GM20000 (cell line): Measurements from ENCODE around the gene NGDN.

ENCODE experiments used
- DNase-seq: peaks from one replicate; pipeline ENCODE4 v3.0.0; 2012; ENCODE audit warnings: low spot score
- TF ChIP-seq, protein P1 (sequence below): IDR thresholded peaks from 2 replicates; pipeline ENCODE4 v1.5.1; 2012; ENCODE audit warnings: mild to moderate bottlenecking, control low read depth; ENCODE audit errors: extremely low read depth, missing control alignments

NGDN gene

DNA sequence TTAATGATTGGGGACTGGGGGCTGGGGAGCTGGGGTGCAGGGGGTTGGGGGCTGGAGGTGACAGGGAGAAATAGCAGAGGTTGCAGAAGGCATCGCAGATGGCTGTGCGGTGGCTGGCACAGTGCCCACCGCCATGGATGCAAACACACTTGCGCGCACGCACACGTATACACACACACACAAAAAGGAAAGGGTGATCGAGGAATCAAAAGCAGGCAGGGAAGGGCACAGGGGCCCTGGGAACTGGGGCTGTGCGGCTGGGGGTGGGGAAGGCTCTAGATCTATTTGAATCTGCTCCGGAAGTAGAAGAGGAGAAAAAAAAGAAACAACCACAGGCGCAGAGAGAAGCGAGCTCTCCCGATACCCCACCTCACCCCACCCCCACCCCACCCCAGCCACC, 42.7 kb downstream of the NGDN start:
- TF ChIP-seq, protein P1, sequence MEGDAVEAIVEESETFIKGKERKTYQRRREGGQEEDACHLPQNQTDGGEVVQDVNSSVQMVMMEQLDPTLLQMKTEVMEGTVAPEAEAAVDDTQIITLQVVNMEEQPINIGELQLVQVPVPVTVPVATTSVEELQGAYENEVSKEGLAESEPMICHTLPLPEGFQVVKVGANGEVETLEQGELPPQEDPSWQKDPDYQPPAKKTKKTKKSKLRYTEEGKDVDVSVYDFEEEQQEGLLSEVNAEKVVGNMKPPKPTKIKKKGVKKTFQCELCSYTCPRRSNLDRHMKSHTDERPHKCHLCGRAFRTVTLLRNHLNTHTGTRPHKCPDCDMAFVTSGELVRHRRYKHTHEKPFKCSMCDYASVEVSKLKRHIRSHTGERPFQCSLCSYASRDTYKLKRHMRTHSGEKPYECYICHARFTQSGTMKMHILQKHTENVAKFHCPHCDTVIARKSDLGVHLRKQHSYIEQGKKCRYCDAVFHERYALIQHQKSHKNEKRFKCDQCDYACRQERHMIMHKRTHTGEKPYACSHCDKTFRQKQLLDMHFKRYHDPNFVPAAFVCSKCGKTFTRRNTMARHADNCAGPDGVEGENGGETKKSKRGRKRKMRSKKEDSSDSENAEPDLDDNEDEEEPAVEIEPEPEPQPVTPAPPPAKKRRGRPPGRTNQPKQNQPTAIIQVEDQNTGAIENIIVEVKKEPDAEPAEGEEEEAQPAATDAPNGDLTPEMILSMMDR, result no peak

DNA sequence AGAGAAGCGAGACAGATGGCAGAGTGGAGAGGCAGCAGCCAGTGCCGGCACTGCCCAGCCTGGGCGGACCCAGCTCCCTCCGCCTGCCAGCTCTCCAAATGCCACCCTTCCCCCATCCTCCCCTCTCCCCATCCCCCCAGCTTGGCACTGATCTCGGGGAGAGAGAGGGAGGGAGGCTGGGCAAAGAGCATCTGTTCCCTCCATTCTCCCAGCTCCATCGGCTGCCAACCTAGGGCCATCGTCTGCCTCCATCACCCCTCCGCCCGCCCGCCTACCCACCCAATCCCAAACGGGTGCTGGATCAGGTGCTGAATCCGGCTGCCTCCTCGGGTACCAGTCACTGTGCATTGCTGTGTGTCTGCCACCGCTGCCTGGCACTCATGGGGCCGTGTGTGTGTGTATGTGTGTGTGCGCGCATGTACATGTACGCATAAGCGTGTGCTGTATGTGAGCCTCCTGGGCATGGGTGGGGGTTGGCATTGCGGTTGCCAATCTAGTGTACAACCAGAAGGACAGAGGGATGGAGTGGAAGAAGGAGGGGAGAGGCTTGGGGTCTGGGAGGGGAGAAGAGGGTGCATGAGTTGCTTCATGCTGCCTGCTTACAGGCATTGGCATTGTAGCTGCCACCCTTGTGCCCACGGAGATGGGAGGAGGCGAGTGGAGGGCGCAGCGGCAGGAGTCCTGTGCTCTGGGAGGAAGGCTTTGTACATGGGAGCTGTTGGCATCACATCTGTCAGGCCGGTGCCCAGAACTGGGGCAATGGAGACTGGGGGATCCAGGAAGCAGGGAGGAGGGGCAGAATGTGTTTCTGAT, 43.7 kb downstream of the NGDN start:
- DNase-seq, result no peak

More for the DNA sequence above, 42.7 kb downstream of the NGDN start:
- peak; percentile 2 for DNase-seq

DNA sequence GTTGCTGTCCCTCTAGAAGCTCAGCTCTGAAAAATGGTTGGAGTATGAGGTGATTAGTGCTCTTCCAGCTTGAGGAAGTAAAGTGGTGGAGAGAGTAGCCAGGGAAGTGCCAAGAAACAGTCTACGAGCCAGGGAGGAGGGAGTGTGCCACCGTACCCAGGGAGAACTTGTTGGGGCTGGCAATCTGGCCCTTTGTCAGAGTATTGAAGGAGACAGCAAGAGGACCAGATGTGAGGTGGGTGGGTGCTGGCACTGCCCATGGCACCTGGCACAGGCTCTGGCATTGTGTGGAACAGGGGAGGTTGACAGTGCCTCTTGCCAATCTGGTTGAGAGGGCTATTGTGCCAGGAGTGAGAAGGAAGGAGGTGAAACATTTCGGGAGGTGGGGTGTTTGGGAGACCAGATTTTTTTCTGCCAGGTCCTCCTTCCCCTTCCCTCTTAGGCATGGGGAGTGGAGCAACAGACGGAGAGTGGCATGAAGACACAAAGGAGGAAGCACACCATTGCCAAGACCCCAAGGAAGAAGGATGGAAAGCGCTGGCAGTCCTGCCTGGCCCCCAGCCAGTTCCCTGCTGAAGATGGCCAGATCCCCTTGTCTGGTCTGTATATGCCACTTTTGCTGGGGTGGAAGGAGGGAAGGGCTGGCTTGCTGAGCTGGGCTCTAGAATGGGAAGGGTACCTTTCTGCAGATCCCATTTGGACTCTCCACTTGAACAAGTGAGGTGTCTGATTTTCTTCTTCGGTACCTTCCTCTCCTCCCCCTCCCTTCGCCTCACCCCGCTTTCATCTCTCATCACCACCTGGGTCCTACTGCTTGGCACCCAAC, 44.5 kb downstream of the NGDN start:
- DNase-seq, result no peak
- TF ChIP-seq, protein P1, result no peak

More for the DNA sequence above, 43.7 kb downstream of the NGDN start:
- TF ChIP-seq, protein P1, result no peak

DNA sequence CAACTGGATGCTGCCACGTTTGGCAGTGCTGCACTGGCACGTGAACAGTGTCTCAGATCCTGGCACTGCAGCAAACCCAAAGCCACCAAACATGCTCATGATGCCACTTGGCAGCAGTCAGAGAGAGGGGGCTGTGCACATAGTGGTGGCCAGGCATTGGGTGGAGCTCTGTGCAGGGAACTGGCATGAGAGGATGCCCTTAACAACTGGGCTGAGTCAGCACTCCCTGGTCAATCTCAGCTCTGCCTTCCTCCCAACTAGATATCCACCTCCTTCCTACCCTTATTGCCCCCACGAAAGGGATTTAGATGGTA, 45.1 kb downstream of the NGDN start:
- TF ChIP-seq, protein P1, result no peak
- no peak for DNase-seq

DNA sequence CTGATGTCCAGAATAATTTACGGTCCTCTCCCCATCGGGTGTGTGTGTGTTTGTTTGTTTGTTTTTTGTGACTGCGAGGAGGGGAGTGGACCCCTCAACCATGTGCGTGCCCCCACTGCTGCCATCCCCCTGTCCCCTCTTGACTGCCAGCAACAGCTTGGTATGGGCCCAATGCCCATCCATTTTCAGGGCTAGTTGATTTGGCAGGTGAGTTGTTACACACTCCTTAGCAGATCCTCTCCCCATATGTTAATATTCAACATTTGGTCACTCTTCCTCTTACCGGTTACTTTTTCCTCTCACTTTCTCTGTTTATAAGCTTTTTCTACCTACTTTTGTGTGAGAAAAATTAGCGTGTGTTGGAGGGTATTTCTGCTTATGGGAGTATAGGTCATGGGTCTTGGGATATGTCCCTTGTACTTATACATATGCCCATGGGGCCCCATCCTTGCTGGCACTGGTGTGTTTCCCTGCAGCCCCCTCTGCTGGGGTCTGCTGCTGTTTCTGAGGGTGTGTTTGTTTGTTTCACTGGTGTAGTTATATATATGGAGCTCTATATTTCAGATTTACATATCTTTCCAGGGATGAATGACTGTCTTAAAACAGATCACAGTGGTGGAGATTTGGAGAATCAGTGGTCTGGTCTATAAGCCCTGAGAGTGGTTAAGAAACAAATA, 48.3 kb downstream of the NGDN start:
- no peak for DNase-seq
- TF ChIP-seq, protein P1, result no peak

DNA sequence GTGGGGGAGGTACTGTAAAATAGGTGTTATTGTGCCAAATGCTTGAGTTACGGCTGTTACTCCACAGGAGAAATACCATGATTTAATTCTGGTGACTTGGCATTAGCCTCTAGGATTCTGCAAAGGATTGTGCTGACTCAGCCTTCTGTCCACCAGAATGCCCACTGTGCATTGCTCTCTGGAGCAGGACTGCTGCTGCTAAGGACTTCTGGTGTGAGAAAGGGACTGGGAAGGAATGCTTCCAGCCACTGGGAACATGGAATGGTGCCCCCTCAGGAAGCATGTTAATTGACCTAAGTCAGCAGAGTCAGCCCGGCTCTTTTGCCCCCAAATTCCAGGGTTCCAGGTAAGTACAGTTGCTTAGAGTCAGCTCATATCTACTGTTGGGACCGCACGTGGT, 49.2 kb downstream of the NGDN start:
- TF ChIP-seq, protein P1, result no peak
- DNase-seq, result no peak

DNA sequence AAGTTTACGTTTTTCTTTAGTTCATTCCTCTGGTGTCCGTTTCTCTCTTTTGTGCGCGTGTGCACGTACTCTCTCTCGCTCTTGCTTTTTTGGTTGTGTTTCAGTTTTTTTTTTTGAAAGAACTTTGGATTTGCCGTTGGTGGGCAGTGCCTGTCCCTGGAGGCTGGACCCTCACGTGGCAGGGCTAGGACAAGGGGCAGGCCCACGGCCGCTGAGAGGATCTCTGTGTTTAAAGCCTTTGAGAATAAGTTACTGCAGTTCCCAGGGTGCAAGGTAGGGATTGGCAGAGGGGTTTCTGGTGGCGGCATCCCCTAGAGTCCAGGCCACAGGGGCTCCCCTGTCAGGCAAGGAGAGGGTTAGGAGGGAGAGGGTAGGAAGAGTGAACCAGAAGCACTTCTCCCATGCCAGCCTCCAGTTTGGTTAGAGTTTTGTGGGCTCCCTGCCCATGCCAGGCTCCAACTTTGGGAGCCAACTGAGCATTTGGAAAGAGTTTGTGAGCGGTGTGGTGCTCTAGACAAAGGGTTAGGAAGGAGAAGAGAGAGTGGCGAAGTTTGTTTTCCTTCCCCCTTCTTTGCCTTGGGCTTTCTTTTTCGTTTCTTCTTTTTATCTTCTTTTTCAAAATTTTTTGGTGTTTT, 51.5 kb downstream of the NGDN start:
- no peak for DNase-seq
- TF ChIP-seq, protein P1, result no peak
